Testis (tissue), 3 donors: Measurements from ENCODE around the gene MTA3. TPM values are rescaled to one million over a fixed set of nuclear protein-coding genes. Genes with fewer than 3 reads are reported as not detected.
"Not testable (repeated sequence)": the region's sequence is repeated elsewhere in the genome, so short reads cannot be mapped to it uniquely, and the experiment has no call there.

Experiments
- DNase-seq: peaks from one replicate; pipeline ENCODE4 v3.0.0-alpha.2; 2019
- H3K27ac ChIP-seq, 2 donors: fragments of 200-600 bp; sonication (generic); one replicate each; pipeline ENCODE4 v1.5.1; 2019
- H3K27me3 ChIP-seq: fragments of 200-600 bp; sonication (generic); one replicate; pipeline ENCODE4 v1.5.1; 2019
- H3K36me3 ChIP-seq: fragments of 200-600 bp; sonication (generic); one replicate; pipeline ENCODE4 v1.5.1; 2017; ENCODE audit warnings: low read depth; ENCODE audit errors: missing control alignments
- H3K4me1 ChIP-seq: fragments of 200-600 bp; sonication (generic); one replicate; pipeline ENCODE4 v1.5.1; 2019
- H3K4me3 ChIP-seq, 2 donors: fragments of 200-600 bp; sonication (generic); one replicate each; pipeline ENCODE4 v1.5.1; 2017 to 2019
- H3K9me3 ChIP-seq: fragments of 200-600 bp; sonication (generic); one replicate; pipeline ENCODE4 v1.5.1; 2017
- CTCF ChIP-seq, 3 experiments: fragments of 450-650 bp in 2 of 3; fragments of 200-600 bp in 1 of 3; sonication (generic) in 1 of 3; IDR thresholded peaks; one replicate each; pipeline ENCODE4 v1.5.1; 2016 to 2019; ENCODE audit warnings: antibody characterized with exemption in 3 of 3, mild to moderate bottlenecking in 2 of 3, moderate library complexity in 1 of 3
- POLR2A ChIP-seq: fragments of 450-650 bp; IDR thresholded peaks from one replicate; pipeline ENCODE4 v1.6.1; 2017; ENCODE audit warnings: antibody characterized with exemption, mild to moderate bottlenecking, moderate library complexity
- WGBS, 2 donors: methylation state at CpG; one replicate each; pipeline ENCODE4 v1.1.5; 2018; 5-methylcytosine and 5-hydroxymethylcytosine counted together
- intact Hi-C: fragments of 100-400 bp; cut with DNase I; formaldehyde crosslinking; loops from one replicate; pipeline ENCODE4 v1.15.1; 2023; ENCODE audit warnings: low total_unique reads
- polyA plus RNA-seq: library from polyadenylated mRNA; stranded (reverse); fragments of 350-450 nt; fragmentation: Illumina TruSeq; extraction: RNeasy Lipid Tissue Mini Kit (QIAGEN cat#74804); gene quantifications from one replicate; pipeline ENCODE4 v1.2.3, GENCODE V29; 2014; ENCODE audit warnings: low read depth, low replicate concordance; ENCODE audit not compliant: insufficient read depth
- total RNA-seq, 2 donors: library from RNA; depleted of rRNA; stranded (reverse); fragments of >200 nt; gene quantifications; one replicate each; pipeline ENCODE4 v1.2.3, GENCODE V29; 2016

MTA3 gene
- total and polyA plus RNA-seq, 3 donors from 2014 or later = 58.5 to 84.6 (median 77.0) TPM

DNA sequence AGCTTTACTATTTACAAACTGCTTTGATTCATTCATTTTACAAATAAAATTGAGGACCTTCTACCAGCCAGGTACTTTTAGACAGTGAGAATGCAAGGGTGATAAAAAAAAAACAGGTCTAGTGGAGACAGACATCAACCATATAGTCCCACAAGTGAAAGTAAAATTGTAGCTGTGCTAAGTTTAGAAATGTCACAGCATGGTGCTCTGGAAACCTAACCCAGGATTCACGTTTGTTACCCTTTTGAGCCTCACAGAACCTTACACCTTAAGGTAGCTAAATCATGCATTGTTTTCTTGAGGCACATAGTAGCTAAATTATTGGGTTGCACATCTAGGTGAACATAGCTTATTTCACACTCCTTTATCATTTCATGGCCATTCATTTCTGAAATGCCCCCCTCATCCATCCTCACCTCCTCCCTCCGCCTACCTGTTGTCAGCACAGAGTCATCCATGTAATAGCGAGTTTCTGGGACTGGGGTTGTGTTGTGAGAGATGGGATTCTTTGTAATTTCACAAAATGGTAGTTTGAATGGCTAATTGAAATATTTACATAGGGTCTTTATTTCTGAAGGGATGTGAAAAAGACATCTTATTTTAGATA is 7.1 kb downstream of the MTA3 start:
- no peaks in the 10 kb centered on the region for H3K27me3 ChIP-seq
- no peak for TF ChIP-seq POLR2A
- no peak for TF ChIP-seq CTCF (IDR thresholded peaks at IDR 0.05)
- no peaks in the 10 kb centered on the region for H3K36me3 ChIP-seq
- DNase-seq = no peak
- 87 to 88% methylated on average over 3 of the region's 3 CpGs for WGBS, 2 donors
- no peak overlapping the region for H3K4me3 ChIP-seq
- no peaks in the 10 kb centered on the region for H3K4me1 ChIP-seq
- no peaks in the 10 kb centered on the region for H3K9me3 ChIP-seq
- no peak overlapping the region for H3K27ac ChIP-seq
- intact Hi-C loops = no loop called here

- Histone ChIP-seq H3K36me3 (no peaks in the 10 kb centered on the region), H3K4me1 (no peaks in the 10 kb centered on the region), H3K27me3 (no peaks in the 10 kb centered on the region), H3K9me3 (no peaks in the 10 kb centered on the region), H3K27ac (no peak overlapping the region), H3K4me3 (no peak overlapping the region)
- TF ChIP-seq CTCF (IDR thresholded peaks at IDR 0.05) (no peak), POLR2A (no peak)
- intact Hi-C loops = no loop called here
- DNase-seq = no peak
- 77 to 79% methylated on average over 2 of the region's 2 CpGs for WGBS, 2 donors
These were observed 10.2 kb downstream of the MTA3 start for GRCh38 chr2:42578621-42579020.

GRCh38 chr2:42581257-42581656 is 12.8 kb downstream of the MTA3 start:
- Histone ChIP-seq H3K36me3 (no peaks in the 10 kb centered on the region), H3K9me3 (no peaks in the 10 kb centered on the region), H3K27ac (no peak overlapping the region), H3K4me1 (no peaks in the 10 kb centered on the region), H3K4me3 (no peak overlapping the region), H3K27me3 (no peaks in the 10 kb centered on the region)
- intact Hi-C loops = no loop called here
- 91 to 93% methylated on average over 6 of the region's 6 CpGs for WGBS, 2 donors
- no peak for TF ChIP-seq POLR2A
- no peak for TF ChIP-seq CTCF (IDR thresholded peaks at IDR 0.05)
- DNase-seq = no peak

DNA sequence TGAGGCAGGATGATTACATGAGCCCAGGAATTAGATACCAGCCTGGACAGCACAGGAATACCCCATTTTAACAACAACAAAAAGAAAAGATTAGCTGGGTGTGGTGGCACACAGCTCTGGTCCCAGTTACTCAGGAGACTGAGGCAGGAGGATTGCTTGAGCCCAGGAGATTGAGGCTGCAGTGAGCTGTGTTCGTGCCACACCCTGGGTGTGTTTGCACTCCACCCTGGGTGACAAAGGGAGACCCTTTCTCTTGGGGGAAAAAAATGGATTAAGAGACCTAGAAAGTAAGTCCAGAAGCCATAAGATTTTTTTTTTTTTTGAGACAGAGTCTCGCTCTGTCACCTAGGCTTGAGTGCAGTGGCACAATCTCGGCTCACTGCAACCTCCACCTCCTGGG is 16.2 kb downstream of the MTA3 start:
- intact Hi-C loops, H3K27ac ChIP-seq, H3K4me1 ChIP-seq, H3K9me3 ChIP-seq, DNase-seq, H3K4me3 ChIP-seq, H3K27me3 ChIP-seq, H3K36me3 ChIP-seq: not testable (repeated sequence)
- 95% methylated on average over 3 of the region's 3 CpGs for WGBS, 2 donors

DNA sequence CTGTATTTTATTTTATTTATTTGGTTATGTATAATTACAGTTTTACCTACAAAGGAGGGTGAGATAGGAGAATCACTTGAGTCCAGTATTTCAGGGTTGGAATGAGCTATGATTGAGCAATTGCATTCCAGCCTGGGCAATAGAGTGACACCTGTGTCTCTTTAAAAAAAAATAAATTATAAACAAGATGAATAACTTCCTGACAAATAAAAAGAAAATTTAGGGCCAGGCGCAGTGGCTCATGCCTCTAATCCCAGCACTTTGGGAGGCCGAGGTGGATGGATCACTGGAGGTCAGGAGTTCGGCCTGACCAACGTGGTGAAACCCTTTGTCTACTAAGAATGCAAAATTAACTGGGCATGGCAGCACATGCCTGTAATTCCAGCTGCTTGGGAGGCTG is 17.3 kb downstream of the MTA3 start:
- WGBS, 2 donors = 83 to 97% methylated on average over 4 of the region's 4 CpGs
- no peak for DNase-seq

More for the DNA sequence above, 17.3 kb downstream of the MTA3 start:
- Histone ChIP-seq H3K27me3 (no peaks in the 10 kb centered on the region), H3K27ac (no peak overlapping the region), H3K4me1 (no peaks in the 10 kb centered on the region), H3K9me3 (no peaks in the 10 kb centered on the region), H3K36me3 (no peaks in the 10 kb centered on the region), H3K4me3 (no peak overlapping the region)
- TF ChIP-seq POLR2A (no peak), CTCF (IDR thresholded peaks at IDR 0.05) (no peak)
- intact Hi-C loops = no loop called here
